GM18873 (cell line): ENCODE measurements around the gene SH3RF1.

Experiments
- ATAC-seq: cut with Tn5 transposase; IDR thresholded peaks from one replicate; pipeline ENCODE4 v1.9.1; 2021; ENCODE audit warnings: mild to moderate bottlenecking, moderate library complexity, moderate number of reproducible peaks; ENCODE audit not compliant: unreplicated experiment, low FRiP score

The SH3RF1 gene

GRCh38 chr4:169174247-169174646 lies 96.5 kb downstream of the SH3RF1 start:
- no peak for ATAC-seq

GRCh38 chr4:169167957-169168858 lies 102.5 kb downstream of the SH3RF1 start:
- peak; percentile 97 for ATAC-seq

GRCh38 chr4:169164669-169165415 lies 105.9 kb downstream of the SH3RF1 start:
- ATAC-seq, result no peak

- no peak for ATAC-seq
These were observed 106.6 kb downstream of the SH3RF1 start for GRCh38 chr4:169163947-169164668.

- ATAC-seq, result no peak
These were observed 107.3 kb downstream of the SH3RF1 start for GRCh38 chr4:169163495-169163894.

- no peak for ATAC-seq
These were observed 109.9 kb downstream of the SH3RF1 start for GRCh38 chr4:169160825-169161224.

- no peak for ATAC-seq
These were observed 111.1 kb downstream of the SH3RF1 start for GRCh38 chr4:169159624-169160171.

GRCh38 chr4:169158861-169159260 lies 111.9 kb downstream of the SH3RF1 start:
- ATAC-seq, result no peak

- no peak for ATAC-seq
These were observed 112.7 kb downstream of the SH3RF1 start for GRCh38 chr4:169158046-169158445.

GRCh38 chr4:169156392-169156791 lies 114.4 kb downstream of the SH3RF1 start:
- no peak for ATAC-seq

- no peak for ATAC-seq
These were observed 116.6 kb downstream of the SH3RF1 start for GRCh38 chr4:169154121-169154520.

- no peak for ATAC-seq
These were observed 117.2 kb downstream of the SH3RF1 start for GRCh38 chr4:169153481-169154087.

- no peak for ATAC-seq
These were observed 117.9 kb downstream of the SH3RF1 start for GRCh38 chr4:169152899-169153298.

GRCh38 chr4:169152098-169152497 lies 118.7 kb downstream of the SH3RF1 start:
- ATAC-seq, result no peak

GRCh38 chr4:169151671-169152070 lies 119.1 kb downstream of the SH3RF1 start:
- ATAC-seq, result no peak

GRCh38 chr4:169150806-169151205 lies 120.0 kb downstream of the SH3RF1 start:
- no peak for ATAC-seq

- no peak for ATAC-seq
These were observed 121.9 kb downstream of the SH3RF1 start for GRCh38 chr4:169148885-169149284.

GRCh38 chr4:169147191-169147590 lies 123.6 kb downstream of the SH3RF1 start:
- no peak for ATAC-seq

GRCh38 chr4:169144061-169144600 lies 126.6 kb downstream of the SH3RF1 start:
- ATAC-seq, result no peak

- ATAC-seq, result no peak
These were observed 127.4 kb downstream of the SH3RF1 start for GRCh38 chr4:169143335-169143734.
